CD14-positive monocyte (primary cell): ENCODE measurements around the gene PLA2G2C. TPM values are rescaled to one million over a fixed set of nuclear protein-coding genes. Genes with fewer than 3 reads are reported as not detected.

ENCODE experiments used
- DNase-seq, 3 donors: peaks; one replicate each; pipeline ENCODE4 v3.0.0-alpha.2; 2011 to 2022
- H2AFZ ChIP-seq: 2 replicates; pipeline ENCODE4 v1.6.0; 2012; ENCODE audit warnings: mild to moderate bottlenecking, low read depth, low read length, inconsistent platforms; ENCODE audit not compliant: insufficient read depth, poor library complexity, severe bottlenecking
- H3K27ac ChIP-seq, 2 donors: 1 replicate in 1 of 2; 2 replicates in 1 of 2; pipeline ENCODE4 v1.5.1; 2012 to 2013; ENCODE audit warnings: low read length in 2 of 2, control low read depth in 1 of 2, inconsistent platforms in 1 of 2, low read depth in 1 of 2, mild to moderate bottlenecking in 1 of 2
- H3K27me3 ChIP-seq, 2 donors: one replicate each; pipeline versions ENCODE4 v1.6.0 to v1.6.1; 2011 to 2013; ENCODE audit warnings: low read length in 2 of 2; ENCODE audit not compliant: control insufficient read depth in 2 of 2, insufficient read depth in 2 of 2
- H3K36me3 ChIP-seq, 2 donors: replicated peaks in 1 of 2; 1 replicate in 1 of 2; 2 replicates in 1 of 2; pipeline versions ENCODE4 v1.5.1 to v1.6.1; 2012 to 2013; ENCODE audit warnings: low read length in 2 of 2, control low read depth in 1 of 2, inconsistent platforms in 1 of 2, mild to moderate bottlenecking in 1 of 2; ENCODE audit not compliant: insufficient read depth in 2 of 2, control insufficient read depth in 1 of 2
- H3K4me1 ChIP-seq, 2 donors: 1 replicate in 1 of 2; 2 replicates in 1 of 2; pipeline versions ENCODE4 v1.5.1 to v1.6.1; 2012 to 2013; ENCODE audit warnings: low read length in 2 of 2, control low read depth in 1 of 2, inconsistent platforms in 1 of 2, mild to moderate bottlenecking in 1 of 2, moderate library complexity in 1 of 2; ENCODE audit not compliant: insufficient read depth in 2 of 2, control insufficient read depth in 1 of 2
- H3K4me2 ChIP-seq: replicated peaks from 2 replicates; pipeline ENCODE3; 2012; ENCODE audit warnings: low read length, moderate library complexity, mild to moderate bottlenecking; ENCODE audit not compliant: poor library complexity, severe bottlenecking; ENCODE audit errors: extremely low read depth
- H3K4me3 ChIP-seq, 3 experiments: fragments of 200-600 bp in 1 of 3; sonication (generic) in 1 of 3; replicated peaks in 1 of 3; 1 replicate in 2 of 3; 2 replicates in 1 of 3; pipeline ENCODE4 v1.5.1; 2011 to 2013; ENCODE audit warnings: low read length in 3 of 3, mild to moderate bottlenecking in 3 of 3, control low read depth in 2 of 3, low read depth in 2 of 3, inconsistent platforms in 1 of 3, moderate library complexity in 1 of 3
- H3K79me2 ChIP-seq: 2 replicates; pipeline ENCODE4 v1.6.0; 2012; ENCODE audit warnings: mild to moderate bottlenecking, control low read depth, inconsistent platforms, low read length, moderate library complexity; ENCODE audit not compliant: insufficient read depth
- H3K9ac ChIP-seq: 2 replicates; pipeline ENCODE4 v1.6.0; 2017; ENCODE audit warnings: low read length, mild to moderate bottlenecking; ENCODE audit not compliant: insufficient read depth, poor library complexity, severe bottlenecking
- H3K9me3 ChIP-seq, 2 donors: replicated peaks in 1 of 2; 1 replicate in 1 of 2; 2 replicates in 1 of 2; pipeline versions ENCODE4 v1.5.1 to v1.6.1; 2012 to 2013; ENCODE audit warnings: low read length in 2 of 2, control low read depth in 1 of 2; ENCODE audit not compliant: control insufficient read depth in 1 of 2, insufficient read depth in 1 of 2
- H4K20me1 ChIP-seq: 2 replicates; pipeline ENCODE4 v1.6.0; 2012; ENCODE audit warnings: mild to moderate bottlenecking, low read length, control low read depth, moderate library complexity; ENCODE audit not compliant: insufficient read depth
- H3K27ac Mint-ChIP-seq, 7 donors: one replicate each; pipeline ENCODE4 v1.8.0; 2020; ENCODE audit warnings: mild to moderate bottlenecking in 7 of 7, mixed read lengths in 7 of 7, moderate library complexity in 6 of 7, inconsistent platforms in 2 of 7
- H3K27me3 Mint-ChIP-seq, 3 donors: one replicate each; pipeline ENCODE4 v1.8.0; 2021 to 2022; ENCODE audit warnings: low read depth in 3 of 3, mild to moderate bottlenecking in 3 of 3, mixed read lengths in 3 of 3, moderate library complexity in 3 of 3, inconsistent platforms in 1 of 3
- H3K36me3 Mint-ChIP-seq, 2 donors: one replicate each; pipeline ENCODE4 v1.8.0; 2020; ENCODE audit warnings: mixed read lengths in 2 of 2, inconsistent platforms in 1 of 2, mild to moderate bottlenecking in 1 of 2
- H3K4me1 Mint-ChIP-seq: one replicate; pipeline ENCODE4 v1.8.0; 2020; ENCODE audit warnings: mild to moderate bottlenecking, mixed read lengths
- H3K4me3 Mint-ChIP-seq, 2 donors: one replicate each; pipeline ENCODE4 v1.8.0; 2020; ENCODE audit warnings: mild to moderate bottlenecking in 2 of 2, mixed read lengths in 2 of 2, moderate library complexity in 1 of 2
- H3K9me3 Mint-ChIP-seq, 7 donors: one replicate each; pipeline ENCODE4 v1.8.0; 2020 to 2022; ENCODE audit warnings: mixed read lengths in 7 of 7, mild to moderate bottlenecking in 6 of 7, moderate library complexity in 6 of 7, inconsistent platforms in 2 of 7
- WGBS: methylation state at CpG from one replicate; pipeline ENCODE4 v1.1.5; 2013; ENCODE audit warnings: missing lambda C conversion rate; ENCODE audit not compliant: insufficient coverage; 5-methylcytosine and 5-hydroxymethylcytosine counted together
- intact Hi-C, 2 donors: fragments of 100-400 bp; cut with micrococcal nuclease; formaldehyde crosslinking; loops; one replicate each; pipeline versions ENCODE4 v1.15.0 to v1.15.1; 2023
- polyA plus RNA-seq, 3 donors: library from polyadenylated mRNA; depleted of rRNA in 1 of 3; unstranded in 2 of 3; stranded (reverse) in 1 of 3; fragments of 300-500 nt in 2 of 3; fragments of >200 nt in 1 of 3; fragmentation: Illumina TruSeq in 2 of 3; gene quantifications; 1 replicate in 2 of 3; 2 replicates in 1 of 3; pipeline ENCODE4 v1.2.3, GENCODE V29; 2012 to 2021
- TF ChIP-seq, protein P1 (sequence below): fragments of 200-600 bp; IDR thresholded peaks from one replicate; pipeline ENCODE4 v1.8.0; 2022; ENCODE audit warnings: antibody characterized with exemption, mild to moderate bottlenecking

PLA2G2C gene
- polyA plus RNA-seq, 3 donors = 0.07 to 0.40 TPM; not detected in 1

GRCh38 chr1:20223551-20224419 lies 37.5 kb upstream of the PLA2G2C start:
- H3K4me2 ChIP-seq = no peak overlapping the region
- H3K27me3 ChIP-seq = peaks cover 16 to 34% of the 10 kb centered on the region in 2 donors
- no peak overlapping the region for H3K9ac ChIP-seq
- peaks cover 7% of the 10 kb centered on the region for H3K4me1 Mint-ChIP-seq
- no peaks in the 10 kb centered on the region for H4K20me1 ChIP-seq
- H3K9me3 Mint-ChIP-seq = peaks cover 2 to 8% (median 3%) of the 10 kb centered on the region in 7 donors
- H2AFZ ChIP-seq = no peak overlapping the region
- H3K4me1 ChIP-seq = peaks cover 6 to 7% of the 10 kb centered on the region in 2 donors
- H3K27ac ChIP-seq = no peak overlapping the region
- H3K27me3 Mint-ChIP-seq = peaks cover 19 to 65% (median 37%) of the 10 kb centered on the region in 3 donors
- H3K36me3 ChIP-seq = no peaks in the 10 kb centered on the region
- peak overlapping the region in 1 of 2 donors; percentile 62 for H3K4me3 Mint-ChIP-seq
- TF ChIP-seq, protein P1, sequence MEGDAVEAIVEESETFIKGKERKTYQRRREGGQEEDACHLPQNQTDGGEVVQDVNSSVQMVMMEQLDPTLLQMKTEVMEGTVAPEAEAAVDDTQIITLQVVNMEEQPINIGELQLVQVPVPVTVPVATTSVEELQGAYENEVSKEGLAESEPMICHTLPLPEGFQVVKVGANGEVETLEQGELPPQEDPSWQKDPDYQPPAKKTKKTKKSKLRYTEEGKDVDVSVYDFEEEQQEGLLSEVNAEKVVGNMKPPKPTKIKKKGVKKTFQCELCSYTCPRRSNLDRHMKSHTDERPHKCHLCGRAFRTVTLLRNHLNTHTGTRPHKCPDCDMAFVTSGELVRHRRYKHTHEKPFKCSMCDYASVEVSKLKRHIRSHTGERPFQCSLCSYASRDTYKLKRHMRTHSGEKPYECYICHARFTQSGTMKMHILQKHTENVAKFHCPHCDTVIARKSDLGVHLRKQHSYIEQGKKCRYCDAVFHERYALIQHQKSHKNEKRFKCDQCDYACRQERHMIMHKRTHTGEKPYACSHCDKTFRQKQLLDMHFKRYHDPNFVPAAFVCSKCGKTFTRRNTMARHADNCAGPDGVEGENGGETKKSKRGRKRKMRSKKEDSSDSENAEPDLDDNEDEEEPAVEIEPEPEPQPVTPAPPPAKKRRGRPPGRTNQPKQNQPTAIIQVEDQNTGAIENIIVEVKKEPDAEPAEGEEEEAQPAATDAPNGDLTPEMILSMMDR = no peak
- H3K9me3 ChIP-seq = no peaks in the 10 kb centered on the region
- no peak overlapping the region for H3K4me3 ChIP-seq
- H3K79me2 ChIP-seq = no peaks in the 10 kb centered on the region
- no peaks in the 10 kb centered on the region for H3K36me3 Mint-ChIP-seq
- H3K27ac Mint-ChIP-seq = peak overlapping the region in 1 of 7 donors; percentile 9
- WGBS = 45% methylated on average over 7 of the region's 18 CpGs
- intact Hi-C loops = no loop called here
- DNase-seq = no peak

GRCh38 chr1:20223106-20223505 lies 36.8 kb upstream of the PLA2G2C start:
- Histone ChIP-seq H4K20me1 (no peaks in the 10 kb centered on the region), H3K27me3 (peaks cover 16 to 34% of the 10 kb centered on the region in 2 donors), H3K4me1 (peaks cover 6 to 7% of the 10 kb centered on the region in 2 donors), H3K9me3 (no peaks in the 10 kb centered on the region), H3K4me2 (no peak overlapping the region), H2AFZ (no peak overlapping the region), H3K36me3 (no peaks in the 10 kb centered on the region), H3K27ac (no peak overlapping the region), H3K9ac (no peak overlapping the region), H3K4me3 (no peak overlapping the region), H3K79me2 (no peaks in the 10 kb centered on the region)
- 10% methylated on average over 2 of the region's 2 CpGs for whole genome bisulfite sequencing
- H3K36me3 Mint-ChIP-seq = no peaks in the 10 kb centered on the region
- H3K4me3 Mint-ChIP-seq = peak overlapping the region in 1 of 2 donors; percentile 62
- TF ChIP-seq, protein P1 = no peak
- H3K4me1 Mint-ChIP-seq = peaks cover 7% of the 10 kb centered on the region
- H3K27ac Mint-ChIP-seq = peak overlapping the region in 1 of 7 donors; percentile 9
- DNase-seq = peak; percentile 4 to 21 (median 18)
- intact Hi-C loops = no loop called here
- H3K27me3 Mint-ChIP-seq = peaks cover 19 to 63% (median 37%) of the 10 kb centered on the region in 3 donors
- H3K9me3 Mint-ChIP-seq = peaks cover 2 to 8% (median 3%) of the 10 kb centered on the region in 7 donors
